K562 (cell line): Measurements from ENCODE around the gene USP1. TPM values are rescaled to one million over a fixed set of nuclear protein-coding genes. Genes with fewer than 3 reads are reported as not detected.

ENCODE experiments used
- ATAC-seq: fragments of 200-7000 bp; cut with Tn5 transposase; 3 replicates; pipeline ENCODE4 v1.9.1; 2020; ENCODE audit warnings: moderate library complexity
- BruUV-seq: library from RNA; stranded (reverse); fragments of 400-500 nt; replicated peaks from 2 replicates; lab custom pipeline; 2021; lab: Mats Ljungman, UMichigan
- CTCF ChIA-PET: fragments of 300-600 bp; formaldehyde crosslinking; extraction: SDS; loops from one replicate; lab custom pipeline; 2021; ENCODE audit warnings: low intra/inter-chr PET ratio; lab: Yijun Ruan, JAX
- POLR2A ChIA-PET: fragments of 300-600, 350-650 bp; sonication (Branson Sonifier 250); formaldehyde crosslinking; extraction: SDS; loops from one replicate; lab custom pipeline; 2021; ENCODE audit warnings: antibody characterized with exemption, inconsistent platforms; lab: Yijun Ruan, JAX
- DNase-seq, 4 experiments: peaks; one replicate each; pipeline versions ENCODE4 v3.0.0 to v3.0.0-alpha.2; 2011 to 2018; ENCODE audit warnings: low spot score in 3 of 4, mixed read lengths in 3 of 4; ENCODE audit errors: extremely low read depth in 1 of 4
- FAIRE-seq: peaks from 2 replicates; lab custom pipeline; 2011; peaks lifted over from hg19 to GRCh38; lab: Jason Lieb, UNC
- H2AFZ ChIP-seq: 2 replicates; pipeline ENCODE4 v1.6.0; 2011; ENCODE audit warnings: low read depth, low read length, control low read depth, inconsistent platforms
- H3K27ac ChIP-seq: fragments of 200-600 bp; 3 replicates; pipeline ENCODE4 v1.8.0; 2011; ENCODE audit warnings: low read depth, mild to moderate bottlenecking, control low read depth, inconsistent platforms, low read length, moderate library complexity, mixed read lengths; ENCODE audit errors: extremely low read depth
- H3K27me3 ChIP-seq, 2 experiments: fragments of 300-600 bp in 1 of 2; 2 replicates in 1 of 2; 3 replicates in 1 of 2; pipeline versions ENCODE4 v1.6.0 to v1.8.0; 2011; ENCODE audit warnings: inconsistent platforms in 2 of 2, low read length in 2 of 2, mild to moderate bottlenecking in 1 of 2, mixed read lengths in 1 of 2, moderate library complexity in 1 of 2; ENCODE audit not compliant: control insufficient read depth in 2 of 2, insufficient read depth in 2 of 2
- H3K36me3 ChIP-seq: fragments of 300-600 bp; 3 replicates; pipeline ENCODE4 v1.8.0; 2011; ENCODE audit warnings: mild to moderate bottlenecking, low read length, inconsistent platforms; ENCODE audit not compliant: control insufficient read depth, insufficient read depth
- H3K4me1 ChIP-seq, 2 experiments: fragments of 200-600 bp in 1 of 2; replicated peaks in 1 of 2; 2 replicates in 1 of 2; 3 replicates in 1 of 2; pipeline versions ENCODE4 v1.5.1 to v1.8.0; 2011; ENCODE audit warnings: inconsistent platforms in 2 of 2, low read length in 2 of 2, mild to moderate bottlenecking in 1 of 2, mixed read lengths in 1 of 2, moderate library complexity in 1 of 2; ENCODE audit not compliant: control insufficient read depth in 2 of 2, insufficient read depth in 2 of 2
- H3K4me2 ChIP-seq: 2 replicates; pipeline ENCODE4 v1.6.1; 2011; ENCODE audit warnings: low read length, control low read depth, inconsistent platforms, mixed read lengths; ENCODE audit not compliant: insufficient read depth
- H3K4me3 ChIP-seq: fragments of 200-600 bp; sonication (generic), shearing (Covaris generic); 2 replicates; pipeline ENCODE4 v1.5.1; 2016; ENCODE audit warnings: control low read depth, inconsistent platforms
- H3K79me2 ChIP-seq: fragments of 200-600 bp; 3 replicates; pipeline ENCODE4 v1.8.0; 2011; ENCODE audit warnings: low read length, inconsistent platforms; ENCODE audit not compliant: control insufficient read depth, insufficient read depth
- H3K9ac ChIP-seq, 2 experiments: 2 replicates each; pipeline versions ENCODE4 v1.6.0 to v1.6.1; 2011; ENCODE audit warnings: low read depth in 2 of 2, low read length in 2 of 2, control low read depth in 1 of 2, inconsistent platforms in 1 of 2, mild to moderate bottlenecking in 1 of 2, mixed read lengths in 1 of 2; ENCODE audit not compliant: insufficient read depth in 1 of 2
- H3K9me1 ChIP-seq: one replicate; pipeline ENCODE4 v1.6.0; 2011; ENCODE audit warnings: inconsistent platforms, mild to moderate bottlenecking, low read length, moderate library complexity; ENCODE audit not compliant: control insufficient read depth, insufficient read depth
- H3K9me3 ChIP-seq: replicated peaks from 2 replicates; pipeline ENCODE4 v1.5.1; 2011; ENCODE audit warnings: low read depth, low read length, inconsistent platforms; ENCODE audit not compliant: control insufficient read depth, insufficient read depth
- H4K20me1 ChIP-seq: replicated peaks from 2 replicates; pipeline ENCODE4 v1.6.1; 2011; ENCODE audit warnings: low read length, inconsistent platforms, mixed read lengths; ENCODE audit not compliant: control insufficient read depth, insufficient read depth
- CHD1 ChIP-seq: fragments of 200-600 bp; sonication (generic); IDR thresholded peaks from one replicate; pipeline ENCODE4 v1.6.1; 2012; ENCODE audit warnings: mild to moderate bottlenecking, moderate library complexity, low read length, inconsistent platforms
- EP400 ChIP-seq: fragments of 450-650 bp; IDR thresholded peaks from 2 replicates; pipeline ENCODE4 v1.6.1; 2017; ENCODE audit warnings: antibody characterized with exemption, mild to moderate bottlenecking, moderate library complexity
- GTF2F1 ChIP-seq: IDR thresholded peaks from 2 replicates; pipeline ENCODE4 v1.6.1; 2011; ENCODE audit warnings: low read depth, low read length, improper control_type of control experiment
- HMBOX1 ChIP-seq: sonication (generic); IDR thresholded peaks from 2 replicates; pipeline ENCODE4 v1.6.1; 2016
- HMG20A ChIP-seq: fragments of 450-650 bp; formaldehyde crosslinking; conservative IDR thresholded peaks from 2 replicates; pipeline ENCODE4 v1.4.0; 2020; ENCODE audit warnings: mild to moderate bottlenecking, mixed read lengths
- HMG20B ChIP-seq: fragments of 250-450 bp; sonication (Bioruptor Pico); IDR thresholded peaks from 2 replicates; pipeline ENCODE4 v1.5.0; 2021; ENCODE audit warnings: mild to moderate bottlenecking
- MXD1 ChIP-seq: fragments of 250-450 bp; sonication (Bioruptor Pico); IDR thresholded peaks from 2 replicates; pipeline ENCODE4 v1.8.0; 2021; ENCODE audit warnings: borderline replicate concordance, mild to moderate bottlenecking, moderate library complexity; ENCODE audit not compliant: poor library complexity, severe bottlenecking
- NONO ChIP-seq, 2 experiments: fragments of 200-400 bp in 1 of 2; fragments of 450-650 bp in 1 of 2; formaldehyde crosslinking in 1 of 2; IDR thresholded peaks; 2 replicates each; pipeline ENCODE4 v1.6.1; 2017; ENCODE audit warnings: low read depth in 2 of 2, mild to moderate bottlenecking in 2 of 2, moderate library complexity in 2 of 2, low read length in 1 of 2
- PRMT5 ChIP-seq: sonication (generic); formaldehyde crosslinking; IDR thresholded peaks from 2 replicates; pipeline ENCODE4 v1.5.0; 2020; ENCODE audit warnings: missing genetic modification reagents
- ZNF699 ChIP-seq: fragments of 250-450 bp; sonication (Bioruptor Pico); IDR thresholded peaks from 2 replicates; pipeline ENCODE4 v1.8.0; 2021; ENCODE audit warnings: mild to moderate bottlenecking, moderate library complexity; ENCODE audit not compliant: insufficient replicate concordance
- ZNF780A ChIP-seq: fragments of 250-450 bp; sonication (Bioruptor Pico); IDR thresholded peaks from 2 replicates; pipeline ENCODE4 v1.5.0; 2021; ENCODE audit warnings: mild to moderate bottlenecking
- WGBS: fragments of 100-300 bp; shearing (Covaris generic); methylation state at CpG from one replicate; pipeline ENCODE4 v1.1.6; 2016; ENCODE audit warnings: low coverage, mixed read lengths; ENCODE audit not compliant: insufficient coverage; ENCODE audit errors: missing lambda C conversion rate; 5-methylcytosine and 5-hydroxymethylcytosine counted together
- in situ Hi-C: fragments of 300-500 bp; cut with MboI; formaldehyde crosslinking; loops from 4 replicates; pipeline ENCODE4 v1.15.0; 2018; ENCODE audit warnings: inconsistent platforms, mixed read lengths
- intact Hi-C: fragments of 100-400 bp; cut with micrococcal nuclease; formaldehyde crosslinking; loops from 2 replicates; pipeline ENCODE4 v1.14.2; 2022
- polyA plus RNA-seq, 8 experiments: library from polyadenylated mRNA; depleted of rRNA in 4 of 8; stranded (reverse) in 5 of 8; unstranded in 3 of 8; fragments of >200 nt; fragmentation: Nextera tagmentation in 2 of 8; fragmentation: Illumina TruSeq in 1 of 8; extraction: Ambion mirVana in 2 of 8; extraction: Trizol in 1 of 8; gene quantifications; 2 replicates each; pipeline versions ENCODE4 v1.2.1 to v1.2.3, GENCODE V29; 2011 to 2014; ENCODE audit warnings: inconsistent platforms in 1 of 8, missing spikeins in 1 of 8
- total RNA-seq, 7 experiments: library from RNA; depleted of rRNA in 6 of 7; stranded (reverse); fragments of >200 nt in 6 of 7; fragmentation: Illumina TruSeq in 2 of 7; extraction: Trizol in 2 of 7; gene quantifications; 2 replicates each; pipeline versions ENCODE4 v1.2.1 to v1.2.3, GENCODE V29; 2011 to 2021; ENCODE audit warnings: low replicate concordance in 1 of 7

USP1 gene
- total and polyA plus RNA-seq, 9 of the 15 experiments (the other 6 are each of a cell fraction or from before 2014, with no cell fraction given), result 27.3 to 87.9 (median 51.7) TPM

- H3K79me2 ChIP-seq, result no peaks in the 10 kb centered on the region
- ChIA-PET POLR2A (no interaction called here), CTCF (no interaction called here)
- 0% methylated on average over 4 of the region's 4 CpGs for WGBS
- FAIRE-seq (no peak), ATAC-seq (no peak), DNase-seq (no peak)
- no peak overlapping the region for H2AFZ ChIP-seq
- no peak overlapping the region for H3K4me2 ChIP-seq
- no peak overlapping the region for H3K9ac ChIP-seq
- TF ChIP-seq NONO (IDR thresholded peaks at IDR 0.05; ENCODE audit: low read depth in 2 of 2, low read length in 1 of 2), result no peak
- no peak for TF ChIP-seq HMBOX1
- no peak for TF ChIP-seq ZNF780A (CRISPR knock-in tag)
- H3K9me1 ChIP-seq, result no peaks in the 10 kb centered on the region
- intact Hi-C loops, result no loop called here
- in situ Hi-C loops, result no loop called here
- H3K27me3 ChIP-seq, result peaks cover 0 to 27% of the 10 kb centered on the region in 2 experiments; a peak in 3 of 5 replicates
- H3K27ac ChIP-seq, result no peak overlapping the region
- H3K4me3 ChIP-seq, result no peak overlapping the region
- H3K4me1 ChIP-seq, result no peaks in the 10 kb centered on the region
- no peaks in the 10 kb centered on the region for H3K9me3 ChIP-seq
- H3K36me3 ChIP-seq, result no peaks in the 10 kb centered on the region
- no TSS peak for BruUV-seq
- H4K20me1 ChIP-seq, result no peaks in the 10 kb centered on the region
These were observed 41.6 kb upstream of the USP1 start for GRCh38 chr1:62395291-62395690.

GRCh38 chr1:62396871-62397270, 40.0 kb upstream of the USP1 start:
- no peak overlapping the region for H3K4me2 ChIP-seq
- H3K9me1 ChIP-seq, result no peaks in the 10 kb centered on the region
- CTCF ChIA-PET, result no interaction called here
- intact Hi-C loops, result no loop called here
- H3K36me3 ChIP-seq, result no peaks in the 10 kb centered on the region
- 0% methylated on average over 4 of the region's 6 CpGs for WGBS
- no peak overlapping the region for H3K27ac ChIP-seq
- FAIRE-seq, result no peak
- POLR2A ChIA-PET, result no interaction called here
- in situ Hi-C loops, result no loop called here
- H3K27me3 ChIP-seq, result peaks cover 7 to 27% of the 10 kb centered on the region in 2 experiments; a peak in 3 of 5 replicates
- H3K4me3 ChIP-seq, result no peak overlapping the region
- TF ChIP-seq CHD1 (no peak), HMG20A (CRISPR knock-in tag) (no peak), MXD1 (no peak), PRMT5 (no peak), HMG20B (CRISPR knock-in tag) (no peak), EP400 (no peak), ZNF699 (CRISPR knock-in tag) (no peak), GTF2F1 (no peak)
- TF ChIP-seq, all 486 proteins: peak for 0
- BruUV-seq, result no TSS peak
- no peaks in the 10 kb centered on the region for H3K4me1 ChIP-seq
- no peak overlapping the region for H2AFZ ChIP-seq
- DNase-seq, result no peak
- H3K9me3 ChIP-seq, result no peaks in the 10 kb centered on the region
- H3K79me2 ChIP-seq, result no peaks in the 10 kb centered on the region
- no peak overlapping the region for H3K9ac ChIP-seq
- no peak for ATAC-seq
- H4K20me1 ChIP-seq, result no peaks in the 10 kb centered on the region
